Measurements from ENCODE around the gene HYAL2.
"Not testable (repeated sequence)": the region's sequence is repeated elsewhere in the genome, so short reads cannot be mapped to it uniquely, and the experiment has no call there.

The HYAL2 gene

GRCh38 chr3:50314342-50314741, 8.2 kb downstream of the HYAL2 start:
- Histone ChIP-seq H3F3A (ENCODE audit: insufficient read depth) (peaks cover 6% of the 10 kb centered on the region; the same call in 1 of the 2 replicates), H3K4me3 (ENCODE audit: insufficient read depth, low read length, poor library complexity, severe bottlenecking) (no peak overlapping the region), H3K27me3 (ENCODE audit: low read length) (no peaks in the 10 kb centered on the region), H3K79me2 (ENCODE audit: insufficient read depth, low read length) (no peaks in the 10 kb centered on the region), H3K27ac (ENCODE audit: low read depth, low read length) (no peak overlapping the region), H3K9ac (ENCODE audit: low read length) (no peak overlapping the region), H4K20me1 (ENCODE audit: low read depth, low read length) (no peaks in the 10 kb centered on the region), H3K36me3 (ENCODE audit: low read length) (no peaks in the 10 kb centered on the region), H3K4me2 (ENCODE audit: low read depth, low read length, poor library complexity, severe bottlenecking) (no peak overlapping the region), H2AFZ (ENCODE audit: low read depth, low read length, severe bottlenecking) (no peak overlapping the region), H3K9me2 (replicated peaks; ENCODE audit: insufficient read depth, low read length) (no peaks in the 10 kb centered on the region), H3K9me3 (ENCODE audit: insufficient read depth, low read length) (peaks cover 6% of the 10 kb centered on the region; the same call in 1 of the 2 replicates)
- TF ChIP-seq CTCF (IDR thresholded peaks at IDR 0.05; ENCODE audit: insufficient read depth, low read length, poor library complexity, severe bottlenecking) (no peak), EZH2phosphoT487 (conservative IDR thresholded peaks at IDR 0.05; ENCODE audit: low read length) (no peak)

- H3K36me3 ChIP-seq (ENCODE audit: low read length); H3K79me2 ChIP-seq (ENCODE audit: insufficient read depth, low read length); H3K9me2 ChIP-seq (replicated peaks; ENCODE audit: insufficient read depth, low read length); H4K20me1 ChIP-seq (ENCODE audit: low read depth, low read length); H3F3A ChIP-seq (ENCODE audit: insufficient read depth); H3K9ac ChIP-seq (ENCODE audit: low read length); H3K27ac ChIP-seq (ENCODE audit: low read depth, low read length); H2AFZ ChIP-seq (ENCODE audit: low read depth, low read length, severe bottlenecking); H3K27me3 ChIP-seq (ENCODE audit: low read length); H3K4me2 ChIP-seq (ENCODE audit: low read depth, low read length, poor library complexity, severe bottlenecking); H3K4me3 ChIP-seq (ENCODE audit: insufficient read depth, low read length, poor library complexity, severe bottlenecking); H3K9me3 ChIP-seq (ENCODE audit: insufficient read depth, low read length): not testable (repeated sequence)
Measured at GRCh38 chr3:50312041-50312440, 10.5 kb downstream of the HYAL2 start.

GRCh38 chr3:50304601-50305000, 17.9 kb downstream of the HYAL2 start:
- H3K36me3 ChIP-seq (ENCODE audit: low read length): no peaks in the 10 kb centered on the region
- H3K79me2 ChIP-seq (ENCODE audit: insufficient read depth, low read length): no peaks in the 10 kb centered on the region
- H4K20me1 ChIP-seq (ENCODE audit: low read depth, low read length): no peaks in the 10 kb centered on the region
- H2AFZ ChIP-seq (ENCODE audit: low read depth, low read length, severe bottlenecking): no peak overlapping the region
- no peaks in the 10 kb centered on the region for H3F3A ChIP-seq (ENCODE audit: insufficient read depth)
- no peak overlapping the region for H3K4me2 ChIP-seq (ENCODE audit: low read depth, low read length, poor library complexity, severe bottlenecking)
- no peak overlapping the region for H3K27ac ChIP-seq (ENCODE audit: low read depth, low read length)
- H3K9me2 ChIP-seq (replicated peaks; ENCODE audit: insufficient read depth, low read length): no peaks in the 10 kb centered on the region
- no peak for TF ChIP-seq EZH2phosphoT487 (conservative IDR thresholded peaks at IDR 0.05; ENCODE audit: low read length)
- no peak for TF ChIP-seq CTCF (IDR thresholded peaks at IDR 0.05; ENCODE audit: insufficient read depth, low read length, poor library complexity, severe bottlenecking)
- peaks cover 2% of the 10 kb centered on the region; the same call in 1 of the 2 replicates for H3K9me3 ChIP-seq (ENCODE audit: insufficient read depth, low read length)
- H3K9ac ChIP-seq (ENCODE audit: low read length): no peak overlapping the region
- no peaks in the 10 kb centered on the region for H3K27me3 ChIP-seq (ENCODE audit: low read length)
- no peak overlapping the region for H3K4me3 ChIP-seq (ENCODE audit: insufficient read depth, low read length, poor library complexity, severe bottlenecking)

- no peak for TF ChIP-seq CTCF (IDR thresholded peaks at IDR 0.05; ENCODE audit: insufficient read depth, low read length, poor library complexity, severe bottlenecking)
- no peak for TF ChIP-seq EZH2phosphoT487 (conservative IDR thresholded peaks at IDR 0.05; ENCODE audit: low read length)
- no peaks in the 10 kb centered on the region for H3F3A ChIP-seq (ENCODE audit: insufficient read depth)
- H3K79me2 ChIP-seq (ENCODE audit: insufficient read depth, low read length): no peaks in the 10 kb centered on the region
- H3K27ac ChIP-seq (ENCODE audit: low read depth, low read length): no peak within 1 kb of the TSS
- H4K20me1 ChIP-seq (ENCODE audit: low read depth, low read length): no peaks in the 10 kb centered on the region
- no peaks in the 10 kb centered on the region for H3K27me3 ChIP-seq (ENCODE audit: low read length)
- H2AFZ ChIP-seq (ENCODE audit: low read depth, low read length, severe bottlenecking): no peak within 1 kb of the TSS
- no peak within 1 kb of the TSS for H3K4me3 ChIP-seq (ENCODE audit: insufficient read depth, low read length, poor library complexity, severe bottlenecking)
- H3K9ac ChIP-seq (ENCODE audit: low read length): no peak within 1 kb of the TSS
- H3K9me3 ChIP-seq (ENCODE audit: insufficient read depth, low read length): no peaks in the 10 kb centered on the region
- H3K36me3 ChIP-seq (ENCODE audit: low read length): no peaks in the 10 kb centered on the region
- no peak within 1 kb of the TSS for H3K4me2 ChIP-seq (ENCODE audit: low read depth, low read length, poor library complexity, severe bottlenecking)
- no peaks in the 10 kb centered on the region for H3K9me2 ChIP-seq (replicated peaks; ENCODE audit: insufficient read depth, low read length)
Measured at GRCh38 chr3:50303013-50303815, 19.3 kb downstream of the HYAL2 start, which contains the start of gene HYAL1. Gene HYAL1 (minus strand): TSS chr3:50303574. CDS start chr3:50302956, 618 bp downstream.
